ENCODE measurements around the gene RAB38. TPM values are rescaled to one million over a fixed set of nuclear protein-coding genes. Genes with fewer than 3 reads are reported as not detected.
A peak's percentile ranks its signal among the peaks of the same experiment; 100 is the strongest.

The RAB38 gene
- polyA plus RNA-seq, 2 donors: 17.9 to 57.4 TPM

- no peaks in the 10 kb centered on the region for H3K36me3 ChIP-seq (ENCODE audit: control insufficient read depth in 2 of 2, insufficient read depth in 2 of 2, low read length in 1 of 2)
- H3K27ac ChIP-seq (ENCODE audit: low read depth in 2 of 2, low read length in 1 of 2): no peak overlapping the region
- no peaks in the 10 kb centered on the region for H3K27me3 ChIP-seq (ENCODE audit: control insufficient read depth in 1 of 2, insufficient read depth in 2 of 2, low read length in 2 of 2)
- no peak overlapping the region for H3K4me3 ChIP-seq (ENCODE audit: low read depth in 1 of 2, low read length in 2 of 2)
- H3K9me3 ChIP-seq (ENCODE audit: control insufficient read depth in 2 of 2, insufficient read depth in 1 of 2, low read depth in 1 of 2, low read length in 1 of 2): peaks cover 0 to 8% of the 10 kb centered on the region in 2 donors
- H3K4me1 ChIP-seq (ENCODE audit: control insufficient read depth in 2 of 2, insufficient read depth in 2 of 2, low read length in 1 of 2): no peaks in the 10 kb centered on the region
Measured at GRCh38 chr11:88152381-88152780, 22.9 kb downstream of the RAB38 start.

DNA sequence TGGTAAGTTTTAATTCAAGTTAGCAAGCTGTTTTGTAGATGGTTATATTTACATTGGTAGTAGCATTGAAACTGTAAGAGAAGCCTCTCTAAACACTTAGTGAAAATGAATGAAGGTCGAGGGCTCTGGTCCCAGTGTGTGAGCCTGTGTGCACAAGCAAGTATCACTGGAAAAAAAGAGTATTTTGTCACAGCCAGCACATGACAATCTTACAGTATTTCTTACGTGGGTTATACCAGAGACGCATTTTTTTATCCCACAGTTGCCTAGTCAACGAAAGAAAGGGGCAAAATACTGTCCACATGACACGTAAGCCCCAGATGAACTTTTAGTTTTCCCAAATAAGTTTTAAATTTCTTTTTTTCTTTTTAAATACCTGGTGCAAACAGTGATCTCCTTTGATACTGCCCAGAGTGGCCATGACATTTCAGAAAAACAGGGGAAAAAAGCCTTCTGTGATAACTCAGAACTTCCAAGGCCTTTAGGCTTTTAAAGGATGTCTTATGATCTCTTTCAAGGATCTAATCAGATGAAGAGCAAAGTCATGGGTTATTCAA lies 23.5 kb downstream of the RAB38 start:
- Histone ChIP-seq H3K27me3 (ENCODE audit: control insufficient read depth in 1 of 2, insufficient read depth in 2 of 2, low read length in 2 of 2) (no peaks in the 10 kb centered on the region), H3K4me3 (ENCODE audit: low read depth in 1 of 2, low read length in 2 of 2) (no peak overlapping the region), H3K36me3 (ENCODE audit: control insufficient read depth in 2 of 2, insufficient read depth in 2 of 2, low read length in 1 of 2) (no peaks in the 10 kb centered on the region), H3K9me3 (ENCODE audit: control insufficient read depth in 2 of 2, insufficient read depth in 1 of 2, low read depth in 1 of 2, low read length in 1 of 2) (peaks cover 0 to 8% of the 10 kb centered on the region in 2 donors), H3K4me1 (ENCODE audit: control insufficient read depth in 2 of 2, insufficient read depth in 2 of 2, low read length in 1 of 2) (no peaks in the 10 kb centered on the region), H3K27ac (ENCODE audit: low read depth in 2 of 2, low read length in 1 of 2) (no peak overlapping the region)
- WGBS, 2 donors: 78 to 81% methylated on average over 5 of the region's 5 CpGs

DNA sequence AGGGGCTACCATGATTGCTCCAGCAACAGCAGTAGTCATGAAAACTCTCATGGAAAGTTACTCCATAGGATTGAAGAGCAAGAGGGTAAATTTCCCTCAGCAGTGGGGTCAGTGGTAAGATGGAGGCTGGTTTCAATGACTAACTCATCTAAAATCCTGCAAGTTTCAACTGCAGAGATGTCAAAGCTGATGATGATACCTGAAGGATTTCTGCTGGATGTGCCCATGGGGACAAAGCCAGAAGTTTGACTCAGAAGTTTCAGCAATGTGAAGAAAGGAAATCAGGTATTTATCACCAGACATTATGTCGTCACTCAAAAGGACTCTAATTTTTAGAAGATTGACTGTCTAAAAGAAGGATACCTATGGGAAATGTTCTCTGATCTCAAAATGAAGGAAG lies 29.1 kb downstream of the RAB38 start:
- Histone ChIP-seq H3K27me3 (ENCODE audit: control insufficient read depth in 1 of 2, insufficient read depth in 2 of 2, low read length in 2 of 2) (no peaks in the 10 kb centered on the region), H3K4me1 (ENCODE audit: control insufficient read depth in 2 of 2, insufficient read depth in 2 of 2, low read length in 1 of 2) (no peaks in the 10 kb centered on the region), H3K4me3 (ENCODE audit: low read depth in 1 of 2, low read length in 2 of 2) (no peak overlapping the region), H3K36me3 (ENCODE audit: control insufficient read depth in 2 of 2, insufficient read depth in 2 of 2, low read length in 1 of 2) (peaks cover 0 to 3% of the 10 kb centered on the region in 2 donors), H3K27ac (ENCODE audit: low read depth in 2 of 2, low read length in 1 of 2) (no peak overlapping the region), H3K9me3 (ENCODE audit: control insufficient read depth in 2 of 2, insufficient read depth in 1 of 2, low read depth in 1 of 2, low read length in 1 of 2) (no peaks in the 10 kb centered on the region)
- WGBS, 2 donors: 90 to 91% methylated on average over 1 of the region's 1 CpG

GRCh38 chr11:88139865-88140264 lies 35.4 kb downstream of the RAB38 start:
- Histone ChIP-seq H3K36me3 (ENCODE audit: control insufficient read depth in 2 of 2, insufficient read depth in 2 of 2, low read length in 1 of 2) (peaks cover 0 to 3% of the 10 kb centered on the region in 2 donors), H3K27ac (ENCODE audit: low read depth in 2 of 2, low read length in 1 of 2) (no peak overlapping the region), H3K9me3 (ENCODE audit: control insufficient read depth in 2 of 2, insufficient read depth in 1 of 2, low read depth in 1 of 2, low read length in 1 of 2) (no peaks in the 10 kb centered on the region), H3K27me3 (ENCODE audit: control insufficient read depth in 1 of 2, insufficient read depth in 2 of 2, low read length in 2 of 2) (no peaks in the 10 kb centered on the region), H3K4me3 (ENCODE audit: low read depth in 1 of 2, low read length in 2 of 2) (no peak overlapping the region), H3K4me1 (ENCODE audit: control insufficient read depth in 2 of 2, insufficient read depth in 2 of 2, low read length in 1 of 2) (no peaks in the 10 kb centered on the region)
- 40 to 84% methylated on average over 1 of the region's 1 CpG for WGBS, 2 donors

GRCh38 chr11:88131764-88132470 lies 43.3 kb downstream of the RAB38 start:
- H3K4me1 ChIP-seq (ENCODE audit: control insufficient read depth in 2 of 2, insufficient read depth in 2 of 2, low read length in 1 of 2): no peaks in the 10 kb centered on the region
- 76 to 77% methylated on average over 3 of the region's 3 CpGs for WGBS, 2 donors
- H3K27ac ChIP-seq (ENCODE audit: low read depth in 2 of 2, low read length in 1 of 2): no peak overlapping the region
- no peaks in the 10 kb centered on the region for H3K27me3 ChIP-seq (ENCODE audit: control insufficient read depth in 1 of 2, insufficient read depth in 2 of 2, low read length in 2 of 2)
- H3K36me3 ChIP-seq (ENCODE audit: control insufficient read depth in 2 of 2, insufficient read depth in 2 of 2, low read length in 1 of 2): no peaks in the 10 kb centered on the region
- H3K4me3 ChIP-seq (ENCODE audit: low read depth in 1 of 2, low read length in 2 of 2): no peak overlapping the region
- H3K9me3 ChIP-seq (ENCODE audit: control insufficient read depth in 2 of 2, insufficient read depth in 1 of 2, low read depth in 1 of 2, low read length in 1 of 2): peaks cover 0 to 2% of the 10 kb centered on the region in 2 donors

GRCh38 chr11:88122956-88123355 lies 52.3 kb downstream of the RAB38 start:
- H3K27ac ChIP-seq (ENCODE audit: low read depth in 2 of 2, low read length in 1 of 2): no peak overlapping the region
- H3K4me3 ChIP-seq (ENCODE audit: low read depth in 1 of 2, low read length in 2 of 2): no peak overlapping the region
- WGBS, 2 donors: 80 to 87% methylated on average over 4 of the region's 4 CpGs
- no peaks in the 10 kb centered on the region for H3K9me3 ChIP-seq (ENCODE audit: control insufficient read depth in 2 of 2, insufficient read depth in 1 of 2, low read depth in 1 of 2, low read length in 1 of 2)
- no peaks in the 10 kb centered on the region for H3K36me3 ChIP-seq (ENCODE audit: control insufficient read depth in 2 of 2, insufficient read depth in 2 of 2, low read length in 1 of 2)
- no peaks in the 10 kb centered on the region for H3K27me3 ChIP-seq (ENCODE audit: control insufficient read depth in 1 of 2, insufficient read depth in 2 of 2, low read length in 2 of 2)
- H3K4me1 ChIP-seq (ENCODE audit: control insufficient read depth in 2 of 2, insufficient read depth in 2 of 2, low read length in 1 of 2): no peaks in the 10 kb centered on the region

DNA sequence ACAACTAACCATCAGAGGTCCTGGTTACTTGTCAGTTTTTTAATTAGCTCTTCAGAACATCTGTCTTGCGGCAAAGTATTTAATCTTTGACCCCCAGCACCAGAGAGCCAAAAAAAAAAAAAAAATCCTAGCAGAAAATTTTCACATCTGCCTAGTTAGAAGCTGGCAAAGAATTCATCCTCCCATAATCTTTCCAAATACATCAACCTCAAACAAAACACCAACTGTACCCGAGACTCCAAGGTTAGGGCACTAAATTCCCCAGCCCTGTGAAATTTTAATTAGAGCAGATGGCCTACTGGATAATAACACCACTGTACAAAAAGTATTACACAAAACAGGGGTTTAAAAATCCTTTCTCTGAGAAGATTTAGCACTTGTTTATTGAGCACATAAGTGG lies 55.7 kb downstream of the RAB38 start:
- H3K4me1 ChIP-seq (ENCODE audit: control insufficient read depth in 2 of 2, insufficient read depth in 2 of 2, low read length in 1 of 2): peaks cover 3% of the 10 kb centered on the region in 2 donors
- H3K27me3 ChIP-seq (ENCODE audit: control insufficient read depth in 1 of 2, insufficient read depth in 2 of 2, low read length in 2 of 2): no peaks in the 10 kb centered on the region
- H3K36me3 ChIP-seq (ENCODE audit: control insufficient read depth in 2 of 2, insufficient read depth in 2 of 2, low read length in 1 of 2): no peaks in the 10 kb centered on the region
- no peak overlapping the region for H3K27ac ChIP-seq (ENCODE audit: low read depth in 2 of 2, low read length in 1 of 2)
- 60 to 67% methylated on average over 2 of the region's 2 CpGs for WGBS, 2 donors
- H3K4me3 ChIP-seq (ENCODE audit: low read depth in 1 of 2, low read length in 2 of 2): no peak overlapping the region
- no peaks in the 10 kb centered on the region for H3K9me3 ChIP-seq (ENCODE audit: control insufficient read depth in 2 of 2, insufficient read depth in 1 of 2, low read depth in 1 of 2, low read length in 1 of 2)

DNA sequence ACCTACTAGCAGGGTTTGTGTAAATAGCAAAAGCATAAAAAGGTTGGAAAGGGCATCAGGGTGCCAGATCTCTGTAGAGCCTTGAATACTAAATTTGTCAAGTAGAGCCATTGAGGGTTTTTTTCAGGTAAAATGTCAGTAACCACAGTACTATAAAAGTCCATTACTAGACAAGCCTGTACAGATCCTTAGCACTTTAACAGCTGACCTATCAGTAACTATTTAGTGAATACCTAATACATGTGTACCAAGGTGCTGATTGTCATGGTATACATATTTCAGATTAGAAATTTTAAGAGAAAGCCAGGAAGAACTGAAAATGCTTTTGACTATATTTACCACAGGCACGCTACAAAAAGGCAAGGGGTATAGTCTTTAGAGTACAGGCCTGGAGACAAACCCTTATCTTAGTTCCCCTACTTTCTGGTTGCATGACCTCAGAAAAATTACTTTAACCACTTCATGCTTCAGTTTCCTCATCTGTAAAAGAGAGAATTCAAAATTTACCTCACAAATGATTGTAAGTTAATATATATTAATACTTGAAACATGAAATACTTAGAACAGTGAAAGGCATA lies 57.9 kb downstream of the RAB38 start:
- Histone ChIP-seq H3K4me1 (ENCODE audit: control insufficient read depth in 2 of 2, insufficient read depth in 2 of 2, low read length in 1 of 2) (peaks cover 3% of the 10 kb centered on the region in 2 donors), H3K27ac (ENCODE audit: low read depth in 2 of 2, low read length in 1 of 2) (no peak overlapping the region), H3K27me3 (ENCODE audit: control insufficient read depth in 1 of 2, insufficient read depth in 2 of 2, low read length in 2 of 2) (no peaks in the 10 kb centered on the region), H3K36me3 (ENCODE audit: control insufficient read depth in 2 of 2, insufficient read depth in 2 of 2, low read length in 1 of 2) (no peaks in the 10 kb centered on the region), H3K4me3 (ENCODE audit: low read depth in 1 of 2, low read length in 2 of 2) (no peak overlapping the region), H3K9me3 (ENCODE audit: control insufficient read depth in 2 of 2, insufficient read depth in 1 of 2, low read depth in 1 of 2, low read length in 1 of 2) (no peaks in the 10 kb centered on the region)
- 93 to 96% methylated on average over 1 of the region's 1 CpG for WGBS, 2 donors

- Histone ChIP-seq H3K27ac (ENCODE audit: low read depth in 2 of 2, low read length in 1 of 2) (peak overlapping the region in 1 of 2 donors; percentile 20), H3K27me3 (ENCODE audit: control insufficient read depth in 1 of 2, insufficient read depth in 2 of 2, low read length in 2 of 2) (no peaks in the 10 kb centered on the region), H3K36me3 (ENCODE audit: control insufficient read depth in 2 of 2, insufficient read depth in 2 of 2, low read length in 1 of 2) (no peaks in the 10 kb centered on the region), H3K9me3 (ENCODE audit: control insufficient read depth in 2 of 2, insufficient read depth in 1 of 2, low read depth in 1 of 2, low read length in 1 of 2) (no peaks in the 10 kb centered on the region), H3K4me3 (ENCODE audit: low read depth in 1 of 2, low read length in 2 of 2) (no peak overlapping the region), H3K4me1 (ENCODE audit: control insufficient read depth in 2 of 2, insufficient read depth in 2 of 2, low read length in 1 of 2) (peaks cover 3% of the 10 kb centered on the region in 2 donors)
- 83 to 84% methylated on average over 6 of the region's 6 CpGs for WGBS, 2 donors
Measured at GRCh38 chr11:88115828-88116755, 59.2 kb downstream of the RAB38 start.
